Astrocyte (in vitro differentiated cells and primary cell): ENCODE data around the gene GRK5.

Source experiments
- CTCF ChIP-seq: IDR thresholded peaks from 2 replicates; pipeline ENCODE4 v1.5.1; 2011; ENCODE audit warnings: low read depth, mild to moderate bottlenecking, inconsistent platforms, low read length, moderate library complexity; ENCODE audit not compliant: insufficient read depth
- EZH2 ChIP-seq: IDR thresholded peaks from 2 replicates; pipeline ENCODE4 v1.6.1; 2012; ENCODE audit warnings: mild to moderate bottlenecking, low read length, inconsistent platforms; ENCODE audit not compliant: insufficient read depth

- no peak for TF ChIP-seq CTCF
- no peak for TF ChIP-seq EZH2
These were observed 197.5 kb downstream of the GRK5 start for GRCh38 chr10:119404719-119405519.
